GM18909 (cell line): ENCODE measurements around the gene ARHGAP22.
"Not testable (repeated sequence)": the region's sequence is repeated elsewhere in the genome, so short reads cannot be mapped to it uniquely, and the experiment has no call there.

Experiments
- ATAC-seq: cut with Tn5 transposase; IDR thresholded peaks from one replicate; pipeline ENCODE4 v1.9.1; 2021; ENCODE audit warnings: mild to moderate bottlenecking; ENCODE audit not compliant: unreplicated experiment, poor library complexity

The ARHGAP22 gene

DNA sequence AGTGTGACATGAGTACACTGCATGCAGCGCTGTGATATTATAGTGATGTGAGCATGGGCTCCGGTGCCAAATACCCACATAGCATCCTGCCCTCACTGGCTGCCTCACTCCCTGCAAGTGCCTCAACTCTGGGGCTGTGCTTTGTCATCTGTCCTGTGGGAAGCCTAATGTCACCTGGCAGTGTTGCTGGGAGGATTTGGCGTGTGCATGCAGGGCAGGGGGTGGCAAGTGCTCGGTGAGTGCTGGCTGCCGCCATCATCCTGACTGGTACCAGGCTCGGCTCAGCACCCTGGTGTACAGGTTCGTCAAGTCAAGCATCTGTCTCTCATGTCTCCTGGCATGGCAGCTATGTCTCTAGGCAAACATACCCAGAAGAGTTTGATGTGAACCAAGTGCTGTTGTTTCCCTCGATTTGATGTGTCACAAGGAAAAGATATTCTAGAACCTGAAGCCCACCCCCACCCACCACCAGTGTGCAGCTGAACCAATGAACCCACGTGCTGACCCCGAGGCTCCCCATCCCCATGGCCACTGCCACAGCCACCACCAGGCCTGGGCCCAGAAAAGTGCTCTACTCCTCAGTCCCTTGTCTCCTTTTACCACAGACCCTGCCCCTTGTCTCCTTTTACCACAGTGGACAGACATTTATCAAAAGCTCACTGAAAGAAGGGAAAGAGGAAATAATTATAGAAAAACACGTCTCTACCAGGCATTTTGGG lies 162.6 kb downstream of the ARHGAP22 start:
- ATAC-seq, result no peak

- no peak for ATAC-seq
These were observed 164.1 kb downstream of the ARHGAP22 start for GRCh38 chr10:48440771-48441170.

DNA sequence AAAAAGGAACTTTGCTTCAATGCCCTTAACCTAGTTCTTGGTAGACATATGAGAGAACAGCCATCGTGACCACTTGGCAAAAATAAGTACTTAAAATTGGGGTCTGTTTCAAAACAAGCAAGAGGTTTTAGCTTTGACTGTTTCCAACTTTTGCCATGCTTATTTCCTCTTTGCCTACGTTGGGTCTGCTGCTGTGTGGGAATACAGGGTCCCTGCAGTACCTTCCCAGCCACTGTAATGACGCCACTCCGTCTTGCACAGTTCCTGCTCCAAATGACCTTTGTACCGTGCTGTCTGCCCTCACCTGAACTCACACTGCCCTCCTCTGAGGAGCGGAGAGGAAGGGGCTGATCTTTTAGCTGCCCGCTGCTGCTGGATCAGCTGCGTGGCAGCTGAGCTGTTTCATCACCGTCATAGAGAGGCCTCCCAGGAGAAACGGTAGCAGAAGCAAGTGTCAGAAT lies 165.3 kb downstream of the ARHGAP22 start:
- no peak for ATAC-seq

GRCh38 chr10:48439031-48439430 lies 165.8 kb downstream of the ARHGAP22 start:
- no peak for ATAC-seq

- no peak for ATAC-seq
These were observed 167.3 kb downstream of the ARHGAP22 start for GRCh38 chr10:48437546-48437945.

DNA sequence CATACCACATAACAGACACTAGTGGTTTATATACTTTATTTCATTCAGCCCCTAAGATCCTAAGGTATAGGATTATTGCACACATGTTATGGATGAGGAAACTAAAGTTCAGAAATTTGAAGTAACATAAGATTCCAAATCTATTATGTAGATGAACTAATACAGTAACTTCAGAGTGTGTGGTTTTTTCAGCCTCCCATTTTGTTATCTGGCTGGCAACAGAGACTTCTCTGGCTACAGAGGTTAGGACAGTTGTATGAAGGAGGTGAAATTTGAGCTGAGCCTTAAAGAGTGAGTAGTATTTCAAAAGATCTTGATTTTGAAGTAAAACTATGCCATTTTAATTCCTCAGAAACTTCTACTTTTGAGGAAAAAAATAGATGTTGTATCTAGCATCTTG lies 173.0 kb downstream of the ARHGAP22 start:
- no peak for ATAC-seq

- no peak for ATAC-seq
These were observed 174.4 kb downstream of the ARHGAP22 start for GRCh38 chr10:48430402-48430993.

DNA sequence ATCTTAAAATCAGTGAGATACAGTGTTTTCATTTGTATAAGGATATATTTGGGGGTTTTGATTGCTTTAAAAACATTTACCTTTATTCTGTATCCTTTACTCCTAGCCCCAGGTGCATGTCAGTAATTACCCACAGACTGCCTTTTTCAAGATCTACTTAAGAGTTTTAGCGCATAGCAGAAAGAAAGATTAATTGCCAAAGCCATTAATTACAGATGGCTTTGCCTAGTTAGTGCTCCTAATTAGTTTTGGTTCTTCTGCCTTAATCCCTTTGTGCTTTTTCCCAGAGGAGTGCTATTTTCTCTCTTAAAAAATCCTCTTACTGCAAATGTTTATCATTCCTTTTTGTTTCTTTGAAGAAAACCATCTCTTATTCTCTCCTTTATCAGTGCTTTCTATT lies 175.6 kb downstream of the ARHGAP22 start:
- no peak for ATAC-seq

DNA sequence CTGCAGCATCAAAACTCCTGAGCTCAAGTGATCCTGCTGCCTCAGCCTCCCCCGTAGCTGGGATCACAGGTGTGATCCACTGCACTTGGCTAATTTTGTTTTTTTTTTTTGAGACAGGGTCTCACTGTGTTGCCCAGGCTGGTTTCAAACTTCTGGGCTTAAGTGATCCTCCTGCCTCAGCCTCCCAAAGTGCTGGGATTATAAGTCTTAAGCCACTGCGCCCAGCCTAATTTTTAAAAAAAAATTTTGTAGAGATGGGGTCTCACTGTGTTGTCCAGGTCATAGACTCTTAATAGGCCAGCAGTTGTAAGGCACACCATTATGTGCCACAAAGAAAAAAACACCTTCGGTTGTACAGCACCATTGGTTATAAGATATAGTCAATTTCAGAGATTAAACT lies 176.0 kb downstream of the ARHGAP22 start:
- ATAC-seq, result no peak

DNA sequence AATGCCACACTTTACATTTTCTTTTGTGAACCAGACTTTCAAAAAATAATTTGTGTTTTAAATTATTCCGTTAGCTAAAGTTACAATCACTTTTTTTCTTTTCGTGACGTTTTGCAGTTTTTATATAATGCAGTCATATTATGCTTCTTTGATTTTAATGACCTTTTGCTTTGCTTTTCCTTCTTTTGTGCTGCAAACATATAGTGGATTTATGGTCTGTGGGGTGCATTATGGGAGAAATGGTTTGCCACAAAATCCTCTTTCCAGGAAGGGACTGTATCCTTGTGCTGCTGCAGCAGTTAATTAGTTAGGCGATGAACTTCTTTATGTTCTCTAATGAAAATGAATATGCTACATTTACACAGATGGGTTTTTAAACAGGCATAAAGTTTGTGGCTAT lies 181.0 kb downstream of the ARHGAP22 start:
- ATAC-seq, result no peak

DNA sequence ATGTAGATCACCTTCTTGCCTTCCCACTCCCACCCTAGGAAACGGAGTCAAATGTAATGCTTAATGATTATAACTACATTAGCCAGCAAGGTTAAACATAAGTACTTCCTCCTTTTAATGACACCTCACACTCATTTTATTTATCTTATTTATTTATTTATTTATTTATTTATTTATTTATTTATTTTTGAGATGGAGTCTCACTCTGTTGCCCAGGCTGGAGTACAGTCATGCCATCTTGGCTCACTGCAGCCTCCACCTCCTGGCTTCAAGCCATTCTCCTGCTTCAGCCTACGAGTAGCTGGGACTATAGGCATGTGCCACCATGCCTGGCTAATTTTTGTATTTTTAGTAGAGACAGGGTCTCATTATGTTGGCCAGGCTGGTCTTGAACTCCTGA lies 183.0 kb downstream of the ARHGAP22 start:
- not testable (repeated sequence) for ATAC-seq

DNA sequence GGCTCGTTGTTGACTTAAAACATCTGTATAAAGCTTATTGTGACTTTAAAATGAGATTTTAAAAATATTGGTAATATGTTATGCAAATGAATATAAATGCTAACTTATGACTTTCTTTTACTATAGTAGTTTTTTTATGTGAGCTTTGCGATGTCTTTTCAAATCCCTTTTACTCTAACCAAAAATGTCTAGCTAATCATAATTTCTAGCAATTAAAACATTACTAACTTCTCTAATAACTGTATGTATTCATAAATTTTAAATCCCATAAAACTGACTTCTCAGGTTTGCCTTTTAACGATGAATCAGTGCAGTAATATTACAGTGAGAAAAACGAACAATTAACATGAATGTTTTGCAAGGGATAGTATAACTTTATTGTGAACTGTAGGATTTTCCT lies 185.2 kb downstream of the ARHGAP22 start:
- ATAC-seq, result no peak

DNA sequence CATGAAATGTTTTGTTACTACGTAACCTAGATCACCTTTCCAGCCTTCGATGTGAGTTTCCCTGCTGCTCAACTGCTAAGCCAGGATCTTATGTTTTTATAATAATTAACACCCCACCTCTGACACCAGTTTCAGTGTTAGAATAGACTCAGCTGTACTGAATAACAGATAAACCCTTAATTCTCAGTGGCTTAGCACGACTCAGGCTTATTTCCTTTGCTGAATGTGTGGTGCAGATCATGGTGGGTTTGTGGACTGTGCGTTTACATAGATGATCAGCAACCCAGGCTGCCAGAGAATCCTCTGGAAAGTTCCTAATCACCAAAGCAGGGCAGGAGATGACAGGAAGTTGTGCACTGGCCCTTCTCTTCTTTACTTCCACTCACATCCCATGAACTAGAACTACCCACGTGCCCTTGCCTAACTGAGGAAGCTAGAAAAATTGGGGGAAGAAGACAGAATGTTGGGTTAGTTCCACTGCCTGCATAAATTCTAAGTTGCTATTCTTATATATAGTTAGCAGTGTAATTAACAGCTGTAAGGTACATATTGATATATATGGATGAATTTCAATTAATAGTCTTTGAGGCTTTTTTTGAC lies 186.6 kb downstream of the ARHGAP22 start:
- ATAC-seq, result no peak

DNA sequence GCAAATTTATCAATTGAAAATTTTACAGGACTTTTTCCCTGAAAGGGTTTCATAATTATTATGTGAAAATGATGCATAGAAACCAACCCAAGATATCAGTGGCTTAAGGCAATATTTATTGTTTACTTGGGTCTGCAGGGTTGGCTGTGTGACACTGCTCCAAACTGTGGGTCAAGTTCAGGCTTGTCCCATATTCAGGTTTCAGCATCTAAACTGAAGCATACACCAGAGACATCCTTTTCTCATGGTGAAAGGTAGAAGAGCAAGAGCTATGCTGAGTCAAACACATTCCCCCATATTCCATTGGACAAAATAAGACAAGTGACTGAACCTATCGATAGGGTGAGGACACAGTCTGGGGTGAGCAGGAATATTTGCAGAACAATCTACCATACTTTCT lies 187.5 kb downstream of the ARHGAP22 start:
- ATAC-seq, result no peak

GRCh38 chr10:48416584-48417232 lies 188.2 kb downstream of the ARHGAP22 start:
- ATAC-seq, result no peak

DNA sequence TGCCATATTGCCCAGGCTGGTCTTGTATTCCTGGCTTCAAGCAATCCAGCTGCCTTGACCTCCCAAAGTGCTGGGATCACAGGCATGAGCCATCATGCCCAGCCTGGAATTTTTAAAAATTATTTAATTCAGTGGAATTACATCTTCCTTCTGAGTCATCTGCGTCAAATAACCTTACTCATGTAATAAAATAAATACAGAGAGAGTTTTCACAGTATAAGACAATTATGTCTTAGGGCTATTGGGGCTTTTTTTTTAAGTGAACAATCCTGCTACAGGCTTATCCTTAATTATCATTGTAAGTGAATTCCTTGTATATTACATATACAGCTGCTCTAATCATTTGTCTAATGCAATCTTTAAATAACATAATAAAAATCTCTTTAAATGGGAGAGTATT lies 190.1 kb downstream of the ARHGAP22 start:
- ATAC-seq, result no peak

- ATAC-seq, result no peak
These were observed 190.7 kb downstream of the ARHGAP22 start for GRCh38 chr10:48414160-48414559.

GRCh38 chr10:48412933-48413332 lies 191.9 kb downstream of the ARHGAP22 start:
- no peak for ATAC-seq

DNA sequence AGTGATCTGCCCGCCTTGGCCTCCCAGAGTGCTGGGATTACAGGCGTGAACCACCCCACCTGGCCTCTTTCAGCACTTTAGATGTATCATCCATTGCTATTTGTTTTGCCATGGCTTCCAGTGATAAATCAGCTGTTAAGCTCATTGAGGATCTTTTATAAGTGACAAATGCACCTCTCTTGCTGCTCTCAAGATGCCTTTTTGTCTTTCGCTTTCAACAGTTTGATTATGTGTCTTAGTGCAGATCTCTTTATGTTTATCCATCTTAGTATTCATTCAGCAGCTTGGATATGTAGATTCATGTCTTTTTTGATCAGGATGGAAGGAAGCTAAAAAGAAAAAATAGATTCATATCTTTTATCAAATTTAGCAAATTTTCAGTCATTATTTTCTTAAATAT lies 192.8 kb downstream of the ARHGAP22 start:
- ATAC-seq, result no peak

DNA sequence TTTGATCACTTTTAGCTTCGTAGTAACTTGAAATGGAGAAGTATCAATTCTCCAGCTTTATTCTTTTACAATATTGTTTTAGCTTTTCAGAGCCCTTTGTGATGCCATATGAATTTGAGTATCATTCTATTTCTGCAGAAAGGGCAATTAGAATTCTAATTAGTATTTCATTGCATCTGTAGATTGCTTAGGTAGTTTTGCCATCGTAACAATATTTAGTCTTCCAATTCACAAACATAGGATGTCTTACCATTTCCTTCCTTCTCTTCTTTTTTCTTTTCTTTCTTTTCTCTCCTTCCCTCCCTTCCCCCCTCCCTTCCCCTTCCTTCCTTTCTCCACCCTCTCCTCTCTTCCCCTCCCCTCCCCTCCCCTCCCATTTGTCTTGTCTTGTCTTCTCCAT lies 193.4 kb downstream of the ARHGAP22 start:
- no peak for ATAC-seq

DNA sequence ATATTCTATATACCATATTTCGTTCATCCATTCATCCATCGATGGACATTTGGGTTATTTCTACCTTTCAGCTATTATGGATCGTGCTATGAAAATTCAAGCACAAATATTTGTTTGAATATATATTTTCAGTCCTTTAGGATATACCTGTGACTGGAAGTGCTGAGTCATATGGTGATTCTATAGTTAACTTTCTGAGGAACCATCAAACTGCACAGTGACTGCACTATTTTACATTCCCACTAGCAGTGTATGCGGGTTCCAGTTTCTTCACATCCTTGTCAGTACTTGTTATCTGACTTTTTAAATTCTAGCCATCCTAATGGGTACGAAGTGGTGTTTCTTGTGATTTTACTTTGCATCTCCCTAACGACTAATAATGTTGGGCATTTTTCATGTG lies 194.4 kb downstream of the ARHGAP22 start:
- no peak for ATAC-seq
